Occipital lobe (tissue), 2 donors: ENCODE data around the gene RFTN1. TPM values are rescaled to one million over a fixed set of nuclear protein-coding genes. Genes with fewer than 3 reads are reported as not detected.
A peak's percentile ranks its signal among the peaks of the same experiment; 100 is the strongest.

ENCODE experiments used
- DNase-seq: peaks from one replicate; lab custom pipeline; 2025; lab: John Stamatoyannopoulos, UW
- total RNA-seq: library from RNA; depleted of rRNA; stranded (reverse); fragments of >200 nt; gene quantifications from one replicate; pipeline ENCODE4 v1.2.3, GENCODE V29; 2014

The RFTN1 gene
- total RNA-seq, 1 donor from 2014 or later, result 6.4 TPM

- no peak for DNase-seq
These were observed 133.1 kb downstream of the RFTN1 start for GRCh38 chr3:16380421-16380820.

- no peak for DNase-seq
These were observed 133.7 kb downstream of the RFTN1 start for GRCh38 chr3:16379838-16380237.

GRCh38 chr3:16378920-16379319 is 134.6 kb downstream of the RFTN1 start:
- no peak for DNase-seq

- DNase-seq, result no peak
These were observed 135.1 kb downstream of the RFTN1 start for GRCh38 chr3:16378415-16378814.

GRCh38 chr3:16377847-16378302 is 135.6 kb downstream of the RFTN1 start:
- peak; percentile 22 for DNase-seq

- no peak for DNase-seq
These were observed 136.3 kb downstream of the RFTN1 start for GRCh38 chr3:16377196-16377595.

- no peak for DNase-seq
These were observed 137.6 kb downstream of the RFTN1 start for GRCh38 chr3:16375891-16376290.

- DNase-seq, result no peak
These were observed 138.6 kb downstream of the RFTN1 start for GRCh38 chr3:16374935-16375245.

GRCh38 chr3:16374047-16374934 is 139.2 kb downstream of the RFTN1 start:
- DNase-seq, result peak; percentile 18

- no peak for DNase-seq
These were observed 140.1 kb downstream of the RFTN1 start for GRCh38 chr3:16373341-16373946.

GRCh38 chr3:16372362-16373292 is 140.9 kb downstream of the RFTN1 start:
- no peak for DNase-seq

- DNase-seq, result no peak
These were observed 142.4 kb downstream of the RFTN1 start for GRCh38 chr3:16370872-16371740.

GRCh38 chr3:16370503-16370871 is 143.0 kb downstream of the RFTN1 start:
- no peak for DNase-seq

- DNase-seq, result no peak
These were observed 143.6 kb downstream of the RFTN1 start for GRCh38 chr3:16369885-16370284.

- DNase-seq, result no peak
These were observed 144.2 kb downstream of the RFTN1 start for GRCh38 chr3:16369276-16369675.

- DNase-seq, result no peak
These were observed 146.9 kb downstream of the RFTN1 start for GRCh38 chr3:16366581-16366980.

- DNase-seq, result no peak
These were observed 147.9 kb downstream of the RFTN1 start for GRCh38 chr3:16365491-16366128.

GRCh38 chr3:16364963-16365362 is 148.5 kb downstream of the RFTN1 start:
- no peak for DNase-seq

- no peak for DNase-seq
These were observed 149.2 kb downstream of the RFTN1 start for GRCh38 chr3:16364323-16364722.

GRCh38 chr3:16363636-16364035 is 149.9 kb downstream of the RFTN1 start:
- no peak for DNase-seq
